GM19467 (cell line): Measurements from ENCODE around the gene PRMT3.
"Not testable (repeated sequence)": the region's sequence is repeated elsewhere in the genome, so short reads cannot be mapped to it uniquely, and the experiment has no call there.

Source experiments
- ATAC-seq: cut with Tn5 transposase; IDR thresholded peaks from one replicate; pipeline ENCODE4 v1.9.1; 2021; ENCODE audit warnings: mild to moderate bottlenecking, moderate library complexity; ENCODE audit not compliant: unreplicated experiment

The PRMT3 gene

GRCh38 chr11:20453657-20454316 lies 66.3 kb downstream of the PRMT3 start:
- ATAC-seq: no peak

DNA sequence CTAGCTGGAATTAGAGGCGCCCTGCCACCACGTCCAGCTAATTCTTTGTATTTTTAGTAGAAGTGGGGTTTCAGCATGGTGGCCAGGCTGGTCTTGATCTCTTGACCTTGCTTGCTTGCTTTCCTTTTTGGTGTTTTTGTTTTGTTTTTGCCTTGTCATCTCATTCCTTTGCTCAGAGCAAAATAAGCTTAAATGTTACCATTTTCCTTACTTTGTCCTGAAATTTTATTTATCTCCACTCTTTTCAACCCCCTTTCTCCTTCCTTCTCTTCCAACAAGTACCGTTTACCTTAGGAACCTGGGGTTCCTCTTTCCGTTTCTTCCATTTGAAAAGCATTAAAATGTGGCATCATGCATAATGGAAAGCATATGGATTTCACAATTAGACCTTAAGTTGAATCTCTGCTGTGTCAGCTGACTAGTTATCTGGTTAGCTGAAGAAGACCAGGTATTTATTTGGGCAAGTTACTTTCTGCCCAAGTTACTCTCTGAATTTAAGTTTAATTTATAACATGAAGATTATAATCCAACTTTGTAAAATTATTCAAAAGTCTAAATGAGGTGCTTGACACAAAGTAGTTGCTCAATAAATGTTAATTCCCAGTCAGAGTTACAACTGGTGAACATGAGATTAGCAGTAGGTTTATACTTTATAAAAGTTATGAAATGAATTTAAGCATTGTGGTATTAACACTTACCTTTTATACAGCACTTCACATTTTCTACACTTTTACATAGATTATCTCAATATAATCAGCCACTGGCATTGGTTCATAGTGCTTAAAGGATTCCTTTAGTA lies 69.7 kb downstream of the PRMT3 start:
- no peak for ATAC-seq

DNA sequence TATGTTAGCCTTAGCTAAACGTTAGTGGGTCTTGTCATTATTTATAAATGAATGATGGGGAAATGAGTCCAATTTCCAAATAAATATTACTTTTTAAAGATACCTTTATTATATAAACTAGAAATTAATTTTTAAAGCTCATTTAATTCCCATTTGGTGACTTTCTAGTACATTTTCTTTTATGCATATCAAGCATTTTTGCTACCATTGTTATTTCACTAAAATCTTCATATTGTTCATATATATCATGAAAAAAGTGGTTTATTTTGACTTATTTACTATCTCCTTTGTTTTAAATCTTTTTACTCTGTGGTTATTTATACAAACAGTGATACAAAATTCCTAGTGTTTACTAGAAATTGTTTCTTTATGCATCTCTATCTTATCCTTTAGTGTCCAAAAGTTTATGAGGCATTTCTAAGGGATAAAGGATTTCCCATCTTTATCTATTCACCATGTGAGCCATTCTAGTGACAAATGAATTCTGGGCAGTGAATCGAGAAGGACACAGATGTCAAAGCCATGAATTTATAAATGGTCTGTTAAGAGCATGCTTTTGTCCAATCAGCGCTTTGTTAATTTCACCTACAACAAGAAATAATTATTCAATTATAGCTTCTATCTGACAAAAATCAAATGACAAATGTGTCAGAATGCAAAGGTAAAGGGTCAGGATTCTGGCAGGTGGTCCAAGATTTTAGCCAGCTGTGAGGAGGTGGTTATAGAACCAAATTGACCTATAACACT lies 70.6 kb downstream of the PRMT3 start:
- ATAC-seq: no peak

DNA sequence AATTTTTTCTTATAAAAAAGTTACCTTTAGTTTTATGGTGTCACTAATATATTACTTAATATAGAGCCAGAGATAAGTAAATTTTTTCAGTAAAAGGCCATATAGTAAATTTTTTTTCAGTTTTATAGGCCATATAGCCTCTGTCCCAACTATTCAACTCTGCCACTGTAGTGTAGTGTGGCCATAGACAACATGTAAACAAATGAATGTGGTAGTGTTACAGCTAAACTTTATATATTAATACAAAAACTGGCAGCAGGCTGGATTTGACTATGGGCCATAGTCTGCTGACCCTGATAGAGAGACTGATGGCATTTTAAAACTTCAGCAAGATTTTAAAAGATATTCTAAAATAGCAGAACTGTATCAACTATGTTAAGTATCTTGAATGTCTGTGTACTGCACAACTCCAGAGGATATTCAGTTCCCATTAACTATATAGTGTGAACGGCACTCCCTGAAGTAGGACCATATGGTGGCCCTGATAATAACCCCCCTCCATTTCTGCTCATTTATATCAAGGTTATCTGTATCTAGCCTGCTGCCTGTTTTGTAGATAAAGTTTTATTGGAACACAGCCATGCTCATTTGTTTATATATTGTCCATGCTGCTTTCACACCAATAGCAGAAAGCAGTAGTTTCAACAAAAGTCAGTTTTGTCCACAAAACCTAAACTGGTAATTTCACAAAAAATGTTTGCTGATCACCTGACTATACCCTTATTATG lies 71.6 kb downstream of the PRMT3 start:
- ATAC-seq: no peak

GRCh38 chr11:20459865-20460264 lies 72.3 kb downstream of the PRMT3 start:
- no peak for ATAC-seq

- ATAC-seq: no peak
These were observed 77.0 kb downstream of the PRMT3 start for GRCh38 chr11:20464518-20464917.

DNA sequence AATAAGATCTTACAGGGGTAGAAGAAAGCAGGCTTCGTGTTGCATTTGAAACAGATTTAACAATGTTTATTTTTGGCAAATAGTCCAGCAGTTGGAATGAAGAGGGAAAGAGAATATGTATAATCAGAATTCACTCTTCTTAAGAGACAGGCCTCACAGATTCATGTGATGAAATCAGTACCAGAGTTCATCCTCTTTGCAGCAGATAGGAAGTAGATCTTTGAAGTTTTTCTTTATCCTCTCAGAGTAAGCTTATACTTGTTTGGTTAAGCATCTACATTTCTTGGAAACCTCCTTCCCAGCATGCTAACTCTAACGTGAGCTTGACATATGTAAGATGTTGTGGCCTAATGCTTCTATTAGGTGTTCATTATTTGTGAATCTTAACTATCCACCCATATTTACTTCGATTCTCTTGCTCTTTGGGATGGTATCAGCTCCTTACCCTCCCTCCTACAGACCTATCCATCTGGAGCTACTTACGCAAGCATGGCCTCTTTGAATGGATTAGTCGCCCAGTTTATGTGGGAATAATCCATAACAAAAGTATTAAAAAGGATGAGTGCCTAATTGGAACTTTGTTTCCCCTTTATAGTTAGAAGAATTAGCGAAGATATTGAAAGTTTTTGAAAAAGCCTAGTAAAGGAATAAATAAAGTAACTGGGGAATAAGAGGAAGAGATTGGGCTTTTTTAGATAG lies 80.1 kb downstream of the PRMT3 start:
- no peak for ATAC-seq

GRCh38 chr11:20470348-20470747 lies 82.8 kb downstream of the PRMT3 start:
- ATAC-seq: no peak

- not testable (repeated sequence) for ATAC-seq
These were observed 84.4 kb downstream of the PRMT3 start for GRCh38 chr11:20471929-20472328.

- ATAC-seq: no peak
These were observed 86.8 kb downstream of the PRMT3 start for GRCh38 chr11:20474176-20474881.

GRCh38 chr11:20474882-20475517 lies 87.5 kb downstream of the PRMT3 start:
- ATAC-seq: no peak

GRCh38 chr11:20477418-20478090 lies 90.0 kb downstream of the PRMT3 start:
- ATAC-seq: no peak

DNA sequence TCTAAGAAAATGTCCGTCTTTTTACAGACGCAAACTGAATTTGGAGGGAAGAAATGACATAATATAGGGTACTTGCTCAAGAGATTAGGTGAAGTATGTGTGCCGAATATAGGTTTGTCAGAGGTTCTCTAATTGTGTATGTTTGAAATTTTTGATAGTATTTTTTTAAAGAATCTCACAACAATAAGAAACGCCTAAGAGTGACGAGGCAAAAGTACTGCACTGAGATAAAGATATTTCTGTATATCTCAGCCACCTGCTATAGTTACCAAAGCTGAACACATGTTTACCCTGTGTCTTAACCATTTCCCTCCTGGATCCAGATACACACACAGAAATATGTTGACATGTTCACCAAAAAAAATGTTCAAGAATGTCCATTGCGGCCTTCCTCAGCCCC lies 92.0 kb downstream of the PRMT3 start:
- ATAC-seq: no peak

GRCh38 chr11:20483931-20484330 lies 96.4 kb downstream of the PRMT3 start:
- ATAC-seq: no peak

DNA sequence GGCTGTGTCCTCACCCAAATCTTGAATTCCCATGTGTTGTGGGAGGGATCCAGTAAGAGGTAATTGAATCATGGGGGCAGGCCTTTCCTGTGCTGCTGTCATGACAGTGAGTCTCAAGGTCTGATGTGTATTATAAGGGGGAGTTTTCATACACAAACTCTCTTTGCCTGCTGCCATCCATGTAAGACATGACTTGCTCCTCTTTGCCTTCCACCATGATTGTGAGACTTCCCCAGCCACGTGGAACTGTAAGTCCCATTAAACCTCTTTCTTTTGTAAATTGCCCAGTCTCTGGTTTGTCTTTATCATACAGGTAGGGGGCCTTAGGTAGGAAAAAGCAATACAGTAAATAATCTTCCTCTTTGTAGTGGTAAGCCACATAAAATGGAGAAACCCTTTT lies 96.9 kb downstream of the PRMT3 start:
- not testable (repeated sequence) for ATAC-seq

DNA sequence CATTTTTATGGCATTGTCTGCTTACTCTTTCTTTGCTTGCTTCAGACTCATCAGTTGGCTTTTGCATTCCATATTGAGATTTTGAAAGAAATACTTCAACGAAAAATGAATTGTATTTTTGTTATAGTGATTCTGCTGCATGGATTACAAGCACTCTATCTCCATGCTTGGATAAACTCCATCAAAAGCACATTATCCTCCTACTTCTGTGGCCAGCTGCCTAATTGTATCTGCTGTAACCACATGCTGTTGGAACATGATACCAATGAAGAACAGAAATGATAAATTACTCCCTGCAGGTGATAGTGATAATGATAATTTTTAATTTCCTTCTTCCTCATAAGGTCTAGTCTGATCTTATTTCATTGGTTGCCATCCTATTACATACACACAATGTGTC lies 100.8 kb downstream of the PRMT3 start:
- no peak for ATAC-seq

GRCh38 chr11:20489948-20490347 lies 102.4 kb downstream of the PRMT3 start:
- ATAC-seq: no peak

DNA sequence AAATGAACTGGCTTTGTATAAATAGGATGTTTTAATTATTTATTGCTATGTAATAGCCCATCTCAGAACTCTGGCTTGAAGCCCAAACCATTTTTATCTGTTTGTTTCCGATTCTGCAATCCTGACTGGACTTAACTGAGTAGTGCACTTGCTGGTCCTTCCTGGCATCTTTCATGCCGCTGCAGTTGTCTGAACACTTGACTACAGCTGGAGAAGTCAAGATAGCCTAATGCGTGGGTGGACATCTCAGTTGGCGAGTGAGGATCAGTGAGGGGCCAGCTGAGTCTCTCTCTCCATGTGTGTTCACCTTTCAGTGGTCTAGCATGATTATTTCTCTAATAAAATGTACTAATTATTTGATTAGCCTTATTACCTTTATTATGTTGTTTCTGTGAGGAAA lies 105.8 kb downstream of the PRMT3 start:
- ATAC-seq: no peak
